Gastrocnemius medialis (tissue), 4 donors: Measurements from ENCODE around the gene PSMC1. TPM values are rescaled to one million over a fixed set of nuclear protein-coding genes. Genes with fewer than 3 reads are reported as not detected.
A peak's percentile ranks its signal among the peaks of the same experiment; 100 is the strongest.

Experiments used
- ATAC-seq, 2 donors: fragments of 150-250 bp; one replicate each; pipeline ENCODE4 v1.9.1; 2016
- DNase-seq, 2 donors: peaks; one replicate each; pipeline ENCODE4 v3.0.0-alpha.2; 2019
- H3K27ac ChIP-seq, 4 donors: fragments of 200-600 bp; sonication (generic); 1 replicate in 1 of 4; 2 replicates in 3 of 4; pipeline ENCODE4 v1.5.1; 2016 to 2018; ENCODE audit warnings: mild to moderate bottlenecking in 2 of 4, moderate library complexity in 1 of 4
- H3K27me3 ChIP-seq, 3 donors: fragments of 200-600 bp; sonication (generic) in 2 of 3; 1 replicate in 1 of 3; 2 replicates in 2 of 3; pipeline versions ENCODE4 v1.5.1 to v1.6.0; 2016 to 2019; ENCODE audit warnings: mild to moderate bottlenecking in 1 of 3, moderate library complexity in 1 of 3
- H3K36me3 ChIP-seq, 2 donors: fragments of 200-600 bp; sonication (generic) in 1 of 2; one replicate each; pipeline ENCODE4 v1.5.1; 2017 to 2018
- H3K4me1 ChIP-seq, 2 donors: fragments of 200-600 bp; sonication (generic) in 1 of 2; one replicate each; pipeline ENCODE4 v1.5.1; 2016 to 2017; ENCODE audit warnings: mild to moderate bottlenecking in 2 of 2
- H3K4me3 ChIP-seq, 4 donors: fragments of 200-600 bp; sonication (generic) in 3 of 4; 1 replicate in 1 of 4; 2 replicates in 3 of 4; pipeline ENCODE4 v1.5.1; 2016 to 2019; ENCODE audit warnings: mild to moderate bottlenecking in 2 of 4
- H3K9me3 ChIP-seq, 3 donors: fragments of 200-600 bp; sonication (generic) in 2 of 3; 1 replicate in 1 of 3; 2 replicates in 2 of 3; pipeline ENCODE4 v1.5.1; 2016 to 2019
- CTCF ChIP-seq, 5 experiments: fragments of 450-650 bp in 3 of 5; fragments of 200-600 bp in 2 of 5; sonication (generic) in 2 of 5; IDR thresholded peaks in 4 of 5; conservative IDR thresholded peaks in 1 of 5; 1 replicate in 4 of 5; 2 replicates in 1 of 5; pipeline ENCODE4 v1.5.1; 2016 to 2019; ENCODE audit warnings: antibody characterized with exemption in 5 of 5, mild to moderate bottlenecking in 3 of 5, moderate library complexity in 3 of 5
- POLR2A ChIP-seq, 2 donors: fragments of 450-650 bp; IDR thresholded peaks; one replicate each; pipeline ENCODE4 v1.6.1; 2017; ENCODE audit warnings: antibody characterized with exemption in 2 of 2, mild to moderate bottlenecking in 2 of 2, moderate library complexity in 2 of 2
- in situ Hi-C, 4 donors: fragments of 200-750 bp; cut with MboI; loops; one replicate each; pipeline versions ENCODE4 v1.15.0 to v1.8.0; 2017; ENCODE audit warnings: low sequenced_read_pairs in 4 of 4
- intact Hi-C: fragments of 100-400 bp; cut with DNase I; formaldehyde crosslinking; loops from one replicate; pipeline ENCODE4 v1.15.1; 2023; ENCODE audit warnings: low total_unique reads
- total RNA-seq, 4 donors: library from RNA; depleted of rRNA; stranded (reverse); fragments of >200 nt; gene quantifications; one replicate each; pipeline versions ENCODE4 v1.1.0 to v1.2.3, GENCODE V29; 2016

The PSMC1 gene
- total RNA-seq, 4 donors from 2014 or later, result 374 to 642 (median 528) TPM

- peaks cover 0 to 76% of the 10 kb centered on the region in 2 donors for H3K36me3 ChIP-seq
- H3K4me3 ChIP-seq, result no peak overlapping the region
- no peaks in the 10 kb centered on the region for H3K27me3 ChIP-seq
- in situ Hi-C loops (loop anchor here in 2 of 4 donors (25.0 kb wide), 1 partner anchor 312 kb away; the partner anchor contains the start of genes EFCAB11 (in 2 of the 2) and TDP1 (in 2 of the 2)), intact Hi-C loops (loop anchor here (5.0 kb wide), 1 partner anchor 587 kb away; no protein-coding TSS in a partner anchor)
- TF ChIP-seq CTCF (IDR thresholded peaks at IDR 0.05 in 4 of 5, conservative IDR thresholded peaks at IDR 0.05 in 1 of 5) (no peak), POLR2A (IDR thresholded peaks at IDR 0.05) (no peak)
- ATAC-seq (no peak), DNase-seq (no peak)
- H3K27ac ChIP-seq, result peak overlapping the region in 3 of 4 donors; percentile 21 to 47 (median 47)
- H3K4me1 ChIP-seq, result peaks cover 0 to 9% of the 10 kb centered on the region in 2 donors
- H3K9me3 ChIP-seq, result no peaks in the 10 kb centered on the region
These were observed 17.7 kb downstream of the PSMC1 start for GRCh38 chr14:90274019-90274418.

GRCh38 chr14:90274808-90275457 is 18.6 kb downstream of the PSMC1 start:
- Histone ChIP-seq H3K27me3 (no peaks in the 10 kb centered on the region), H3K9me3 (no peaks in the 10 kb centered on the region), H3K27ac (peak overlapping the region in 3 of 4 donors; percentile 21 to 49 (median 35)), H3K4me3 (no peak overlapping the region), H3K36me3 (peaks cover 0 to 70% of the 10 kb centered on the region in 2 donors), H3K4me1 (peaks cover 0 to 9% of the 10 kb centered on the region in 2 donors)
- TF ChIP-seq CTCF (IDR thresholded peaks at IDR 0.05 in 4 of 5, conservative IDR thresholded peaks at IDR 0.05 in 1 of 5), result no peak
- TF ChIP-seq POLR2A (IDR thresholded peaks at IDR 0.05), result no peak
- ATAC-seq (no peak), DNase-seq (no peak)
- in situ Hi-C loops (loop anchor here in 2 of 4 donors (25.0 kb wide), 1 partner anchor 313 kb away; the partner anchor contains the start of genes EFCAB11 (in 2 of the 2) and TDP1 (in 2 of the 2)), intact Hi-C loops (loop anchor here (5.0 kb wide), 1 partner anchor 588 kb away; no protein-coding TSS in a partner anchor)

GRCh38 chr14:90275458-90275814 is 19.1 kb downstream of the PSMC1 start:
- intact Hi-C loops, result no loop called here

GRCh38 chr14:90275820-90276219 is 19.5 kb downstream of the PSMC1 start:
- H3K9me3 ChIP-seq, result no peaks in the 10 kb centered on the region
- H3K36me3 ChIP-seq, result peaks cover 0 to 68% of the 10 kb centered on the region in 2 donors
- no peaks in the 10 kb centered on the region for H3K27me3 ChIP-seq
- DNase-seq (no peak), ATAC-seq (no peak)
- H3K4me1 ChIP-seq, result peaks cover 0 to 9% of the 10 kb centered on the region in 2 donors
- in situ Hi-C loops, result no loop called here
- intact Hi-C loops, result no loop called here
- no peak overlapping the region for H3K4me3 ChIP-seq
- no peak for TF ChIP-seq POLR2A (IDR thresholded peaks at IDR 0.05)
- TF ChIP-seq CTCF (IDR thresholded peaks at IDR 0.05 in 4 of 5, conservative IDR thresholded peaks at IDR 0.05 in 1 of 5), result no peak
- peak overlapping the region in 2 of 4 donors; percentile 21 to 49 for H3K27ac ChIP-seq

More at GRCh38 chr14:90275458-90275814, 19.1 kb downstream of the PSMC1 start:
- in situ Hi-C loops, result no loop called here
- Histone ChIP-seq H3K4me1 (peaks cover 0 to 9% of the 10 kb centered on the region in 2 donors), H3K36me3 (peaks cover 0 to 69% of the 10 kb centered on the region in 2 donors), H3K4me3 (no peak overlapping the region), H3K27ac (peak overlapping the region in 3 of 4 donors; percentile 21 to 49 (median 35)), H3K9me3 (no peaks in the 10 kb centered on the region), H3K27me3 (no peaks in the 10 kb centered on the region)
- DNase-seq (no peak), ATAC-seq (no peak)
- TF ChIP-seq CTCF (IDR thresholded peaks at IDR 0.05 in 4 of 5, conservative IDR thresholded peaks at IDR 0.05 in 1 of 5), result no peak
- no peak for TF ChIP-seq POLR2A (IDR thresholded peaks at IDR 0.05)
